Measurements from ENCODE around the gene CELSR2.
A peak's percentile ranks its signal among the peaks of the same experiment; 100 is the strongest.
"Not testable (repeated sequence)": the region's sequence is repeated elsewhere in the genome, so short reads cannot be mapped to it uniquely, and the experiment has no call there.

The CELSR2 gene

DNA sequence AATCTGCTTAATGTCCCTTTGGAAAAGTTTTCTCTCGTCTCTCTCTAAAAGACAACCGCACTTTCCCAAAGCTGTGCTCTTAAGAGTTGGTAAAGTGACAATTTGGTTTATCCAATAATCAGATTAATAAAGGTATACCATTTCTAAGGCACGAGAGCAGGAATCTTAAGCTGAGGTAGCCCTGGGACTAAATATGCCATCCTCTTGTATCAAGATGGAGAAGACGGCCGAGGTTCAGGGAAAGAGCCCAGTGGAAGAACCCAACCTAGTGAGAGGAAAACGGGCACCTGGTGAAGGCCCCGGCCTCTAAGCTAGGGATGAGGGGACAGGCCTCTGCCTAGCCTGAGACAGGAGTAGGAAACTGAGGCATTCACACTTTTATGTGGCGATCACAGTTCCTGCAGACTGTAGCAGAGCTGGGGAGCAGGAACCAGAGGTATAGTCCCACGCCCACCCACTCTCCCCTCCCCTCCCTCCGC lies 36.0 kb upstream of the CELSR2 start:
- FAIRE-seq (no peak), DNase-seq (ENCODE audit: insufficient read length) (no peak)
- TF ChIP-seq TAF1 (IDR thresholded peaks at IDR 0.05; ENCODE audit: borderline replicate concordance, low read depth, low read length): no peak
- no peak for TF ChIP-seq POLR2A (IDR thresholded peaks at IDR 0.05; ENCODE audit: low read depth, low read length)
- TF ChIP-seq POLR2AphosphoS5 (IDR thresholded peaks at IDR 0.05; ENCODE audit: low read depth, low read length): no peak; the same call in 1 of the 2 replicates

- peak; percentile 69 for TF ChIP-seq POLR2AphosphoS5 (IDR thresholded peaks at IDR 0.05; ENCODE audit: low read depth, low read length)
- 0 out of 2 replicates have a peak, but pooled peaks have one; percentile 9 for TF ChIP-seq TAF1 (IDR thresholded peaks at IDR 0.05; ENCODE audit: borderline replicate concordance, low read depth, low read length)
- TF ChIP-seq POLR2A (IDR thresholded peaks at IDR 0.05; ENCODE audit: low read depth, low read length): peak; percentile 77
- peak; percentile 82 for DNase-seq (ENCODE audit: insufficient read length)
- FAIRE-seq: peak; percentile 98
These were observed 35.3 kb upstream of the CELSR2 start, which contains the start of gene SARS1 for GRCh38 chr1:109213824-109214693. SARS1 (plus strand) TSS chr1:109213918; CDS start chr1:109213993, 75 bp downstream.

DNA sequence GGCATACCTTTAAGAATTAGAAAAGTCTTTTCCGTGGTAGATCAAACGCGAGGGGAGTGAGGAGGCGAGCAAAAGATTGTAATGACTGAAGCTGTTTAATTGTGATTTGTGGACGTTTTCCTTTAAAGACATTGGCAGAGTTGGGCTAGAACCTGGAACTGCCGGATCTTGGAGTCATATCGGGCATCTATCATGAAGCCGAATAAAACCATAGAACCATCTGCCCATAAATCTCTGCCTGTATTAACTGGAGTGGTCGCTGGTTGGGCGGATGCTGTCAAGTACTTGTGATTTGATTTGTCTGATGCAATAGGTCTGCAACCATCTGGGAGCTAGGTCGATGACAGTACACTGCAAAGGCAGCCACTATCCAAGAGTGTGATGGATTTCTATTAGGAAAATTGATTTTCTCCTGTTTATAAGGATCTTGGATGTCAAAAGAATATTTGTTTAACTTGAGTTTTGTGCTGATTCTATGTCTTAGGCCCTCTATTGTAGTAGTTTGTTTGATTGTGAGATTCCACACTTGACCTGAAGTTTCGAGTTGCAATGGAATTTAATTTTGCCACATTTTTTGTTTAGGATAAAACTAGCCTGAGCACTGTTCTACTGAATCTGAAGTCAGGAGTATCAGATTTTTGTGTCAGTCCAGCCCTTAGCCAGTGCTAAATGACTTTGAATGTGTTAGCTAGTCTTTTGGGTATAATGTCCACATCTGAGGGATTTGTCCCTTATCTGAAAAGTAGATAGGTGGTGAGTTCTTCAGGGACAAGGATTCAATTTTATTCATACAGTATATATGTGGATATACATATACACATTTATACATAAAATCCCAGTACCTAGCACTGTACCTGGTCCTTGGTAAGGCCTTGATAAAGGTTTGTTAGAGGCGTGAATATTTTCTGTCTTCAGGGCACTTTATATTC lies 34.4 kb upstream of the CELSR2 start:
- DNase-seq (ENCODE audit: insufficient read length) (no peak), FAIRE-seq (peak; percentile 57)
- TF ChIP-seq POLR2A (IDR thresholded peaks at IDR 0.05; ENCODE audit: low read depth, low read length): no peak

- FAIRE-seq: no peak
- TF ChIP-seq TAF1 (IDR thresholded peaks at IDR 0.05; ENCODE audit: borderline replicate concordance, low read depth, low read length): no peak
- no peak for TF ChIP-seq POLR2A (IDR thresholded peaks at IDR 0.05; ENCODE audit: low read depth, low read length)
- no peak for TF ChIP-seq POLR2AphosphoS5 (IDR thresholded peaks at IDR 0.05; ENCODE audit: low read depth, low read length)
- no peak for DNase-seq (ENCODE audit: insufficient read length)
These were observed 32.7 kb upstream of the CELSR2 start for GRCh38 chr1:109216662-109217061.

DNA sequence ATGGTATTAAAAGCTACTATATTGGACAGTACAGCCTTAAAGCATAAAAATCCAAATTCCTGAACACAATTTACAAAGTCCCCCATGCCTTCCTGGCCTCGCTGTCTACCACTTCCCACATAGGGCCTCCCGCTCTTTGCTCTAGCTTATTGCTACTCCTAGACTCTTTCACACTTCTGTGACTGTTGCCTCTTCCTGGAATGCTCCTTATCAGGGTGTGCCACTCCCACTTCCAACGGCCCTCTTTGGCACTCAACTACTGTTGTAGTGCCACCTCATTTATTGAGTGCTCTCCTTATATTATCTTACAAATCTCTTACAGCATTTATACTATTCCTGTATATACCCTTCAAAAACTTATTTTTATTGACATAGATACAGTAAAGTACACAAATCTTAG lies 30.8 kb upstream of the CELSR2 start:
- no peak for TF ChIP-seq POLR2AphosphoS5 (IDR thresholded peaks at IDR 0.05; ENCODE audit: low read depth, low read length)
- TF ChIP-seq TAF1 (IDR thresholded peaks at IDR 0.05; ENCODE audit: borderline replicate concordance, low read depth, low read length): no peak
- no peak for TF ChIP-seq POLR2A (IDR thresholded peaks at IDR 0.05; ENCODE audit: low read depth, low read length)
- no peak for FAIRE-seq
- DNase-seq (ENCODE audit: insufficient read length): no peak

DNA sequence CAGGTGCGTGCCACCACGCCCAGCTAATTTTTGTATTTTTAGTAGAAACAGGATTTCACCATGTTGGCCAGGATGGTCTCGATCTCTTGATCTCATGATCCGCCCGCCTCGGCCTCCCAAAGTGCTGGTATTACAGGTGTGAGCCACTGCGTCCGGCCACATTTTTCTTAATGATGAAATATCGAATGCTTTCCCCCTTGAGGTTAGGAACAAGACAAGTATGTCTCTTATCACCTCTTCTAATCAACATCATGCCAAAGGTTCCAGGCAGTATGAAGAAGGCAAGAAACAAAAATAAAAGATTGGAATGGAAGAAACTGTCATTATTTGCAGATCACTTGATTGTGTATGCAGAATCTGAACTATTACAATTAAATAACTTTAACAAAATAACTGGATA lies 28.1 kb upstream of the CELSR2 start:
- not testable (repeated sequence) for DNase-seq (ENCODE audit: insufficient read length); FAIRE-seq

DNA sequence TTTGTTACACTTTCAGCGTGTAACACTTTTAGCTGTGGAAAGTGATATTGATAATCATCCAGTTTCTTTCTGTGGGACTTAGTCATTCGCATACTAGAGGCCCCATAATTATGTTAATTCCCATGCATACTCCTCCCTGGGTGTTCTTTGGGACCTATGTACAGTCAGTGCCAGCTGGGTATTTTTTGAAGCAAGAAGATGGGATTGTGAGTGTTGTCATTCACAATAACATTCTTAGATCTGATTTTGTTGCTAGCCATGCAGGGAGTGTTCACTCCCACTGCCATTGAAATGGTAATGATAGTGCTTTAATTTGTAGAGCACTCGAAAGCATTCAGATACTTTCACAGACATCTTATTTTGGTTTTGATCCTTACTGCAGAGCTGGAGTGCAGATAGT lies 24.0 kb upstream of the CELSR2 start:
- DNase-seq (ENCODE audit: insufficient read length) (no peak), FAIRE-seq (no peak)
- TF ChIP-seq POLR2A (IDR thresholded peaks at IDR 0.05; ENCODE audit: low read depth, low read length) (no peak), TAF1 (IDR thresholded peaks at IDR 0.05; ENCODE audit: borderline replicate concordance, low read depth, low read length) (no peak), POLR2AphosphoS5 (IDR thresholded peaks at IDR 0.05; ENCODE audit: low read depth, low read length) (no peak)

DNA sequence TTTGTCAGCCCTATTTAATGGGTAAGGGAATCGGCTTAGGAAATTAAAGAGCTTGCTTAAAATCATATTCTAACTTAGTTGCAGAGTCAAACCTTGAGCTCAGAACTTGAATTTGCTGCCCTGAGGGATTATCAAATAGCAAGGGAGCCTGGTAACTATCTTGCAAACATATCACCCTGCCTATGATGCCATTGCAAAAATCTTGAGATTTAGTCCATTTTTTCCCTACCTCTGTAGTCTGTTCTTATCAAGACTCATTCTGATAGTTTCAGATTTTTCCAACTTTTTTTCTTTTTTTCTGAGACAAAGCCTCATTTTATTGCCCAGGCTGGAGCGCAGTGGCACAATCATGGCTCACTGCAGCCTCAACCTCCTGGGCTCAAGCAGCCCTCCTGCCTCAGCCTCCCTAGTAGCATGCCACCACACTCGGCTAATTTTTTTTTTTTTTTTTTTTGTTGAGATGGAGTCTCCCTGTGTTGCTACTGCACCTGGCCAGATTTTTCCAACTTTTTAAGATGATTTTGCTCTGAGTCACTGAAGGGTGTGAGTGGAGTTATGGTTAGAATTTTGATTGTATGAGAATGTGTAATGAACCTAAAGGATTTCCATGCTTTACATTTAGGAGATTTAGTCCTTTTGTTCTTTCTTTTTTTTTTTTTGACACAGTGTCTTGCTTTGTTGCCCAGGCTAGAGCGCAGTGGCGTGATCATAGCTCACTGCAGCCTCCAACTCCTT lies 23.5 kb upstream of the CELSR2 start:
- no peak for FAIRE-seq
- TF ChIP-seq POLR2AphosphoS5 (IDR thresholded peaks at IDR 0.05; ENCODE audit: low read depth, low read length) (no peak), TAF1 (IDR thresholded peaks at IDR 0.05; ENCODE audit: borderline replicate concordance, low read depth, low read length) (no peak), POLR2A (IDR thresholded peaks at IDR 0.05; ENCODE audit: low read depth, low read length) (no peak)
- no peak for DNase-seq (ENCODE audit: insufficient read length)

DNA sequence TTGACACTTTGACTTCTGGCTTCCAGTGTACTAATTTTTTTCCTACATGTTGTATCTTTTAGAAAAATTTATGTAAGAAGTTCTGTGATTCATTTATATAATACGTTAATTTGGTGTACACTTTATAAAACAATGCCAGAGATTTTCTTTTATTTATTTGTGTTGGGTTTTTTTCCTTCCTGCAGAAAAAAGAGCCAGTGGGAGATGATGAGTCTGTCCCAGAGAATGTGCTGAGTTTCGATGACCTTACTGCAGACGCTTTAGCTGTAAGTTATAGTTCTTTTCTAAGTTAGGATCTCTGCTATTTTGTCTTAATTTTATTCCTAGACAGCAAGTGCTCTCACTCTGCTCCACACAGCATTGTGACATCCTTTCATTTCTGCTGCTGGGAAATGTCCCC lies 21.2 kb upstream of the CELSR2 start:
- DNase-seq (ENCODE audit: insufficient read length) (no peak), FAIRE-seq (no peak)
- TF ChIP-seq POLR2AphosphoS5 (IDR thresholded peaks at IDR 0.05; ENCODE audit: low read depth, low read length) (no peak), POLR2A (IDR thresholded peaks at IDR 0.05; ENCODE audit: low read depth, low read length) (no peak), TAF1 (IDR thresholded peaks at IDR 0.05; ENCODE audit: borderline replicate concordance, low read depth, low read length) (no peak)

GRCh38 chr1:109229531-109230127 lies 19.7 kb upstream of the CELSR2 start:
- TF ChIP-seq POLR2A (IDR thresholded peaks at IDR 0.05; ENCODE audit: low read depth, low read length): no peak
- no peak for FAIRE-seq

DNA sequence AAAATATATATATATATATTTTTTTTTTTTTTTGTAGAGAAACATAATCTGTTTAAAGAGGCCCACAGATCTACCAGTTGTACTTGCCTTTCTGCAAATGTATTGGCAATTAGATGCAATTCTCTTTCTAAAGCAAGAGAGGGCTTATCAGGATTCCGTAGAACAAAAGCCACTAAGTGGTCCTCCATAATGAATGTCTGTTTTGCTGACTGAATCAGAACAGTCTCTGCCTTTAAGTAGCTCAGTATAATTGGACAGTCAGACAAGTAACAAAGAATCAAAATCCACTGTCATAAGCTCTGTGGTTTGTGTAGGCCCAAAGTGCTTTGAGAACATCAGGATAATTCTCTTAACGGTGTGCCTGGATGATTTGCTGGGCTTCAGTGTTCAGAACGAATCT lies 18.3 kb upstream of the CELSR2 start:
- DNase-seq (ENCODE audit: insufficient read length) (no peak), FAIRE-seq (no peak)

More at GRCh38 chr1:109229531-109230127, 19.7 kb upstream of the CELSR2 start:
- DNase-seq (ENCODE audit: insufficient read length): no peak

More for the DNA sequence above, 18.3 kb upstream of the CELSR2 start:
- TF ChIP-seq TAF1 (IDR thresholded peaks at IDR 0.05; ENCODE audit: borderline replicate concordance, low read depth, low read length) (no peak), POLR2AphosphoS5 (IDR thresholded peaks at IDR 0.05; ENCODE audit: low read depth, low read length) (no peak), POLR2A (IDR thresholded peaks at IDR 0.05; ENCODE audit: low read depth, low read length) (no peak)
